22Rv1 (cell line): ENCODE results near the gene FOXP1.

ENCODE experiments used
- CTCF ChIP-seq: fragments of 450-650 bp; IDR thresholded peaks from 2 replicates; pipeline ENCODE4 v1.5.1; 2017; ENCODE audit warnings: mild to moderate bottlenecking
- ZFX ChIP-seq: fragments of 450-650 bp; IDR thresholded peaks from 2 replicates; pipeline ENCODE4 v1.6.1; 2017; ENCODE audit warnings: antibody characterized with exemption, borderline replicate concordance

- no peak for TF ChIP-seq CTCF
- TF ChIP-seq ZFX: no peak
Measured at GRCh38 chr3:71417791-71418190, 165.7 kb downstream of the FOXP1 start.
